ENCODE results near the gene BSX.

Gene BSX

GRCh38 chr11:122954455-122954854, 27.2 kb downstream of the BSX start:
- DNase-seq = no peak

GRCh38 chr11:122951211-122951610, 30.4 kb downstream of the BSX start:
- DNase-seq = no peak

GRCh38 chr11:122938557-122938956, 43.1 kb downstream of the BSX start:
- DNase-seq = no peak

- no peak for DNase-seq
These were observed 43.7 kb downstream of the BSX start for GRCh38 chr11:122937983-122938382.

GRCh38 chr11:122933416-122933815, 48.2 kb downstream of the BSX start:
- no peak for DNase-seq

- no peak for DNase-seq
These were observed 50.1 kb downstream of the BSX start for GRCh38 chr11:122931510-122931909.
